HCT116 (cell line): ENCODE data around the gene CNKSR3. TPM values are rescaled to one million over a fixed set of nuclear protein-coding genes. Genes with fewer than 3 reads are reported as not detected.

Source experiments
- ATAC-seq: fragments of 200-7000 bp; cut with Tn5 transposase; 2 replicates; pipeline ENCODE4 v1.9.1; 2020; ENCODE audit warnings: mild to moderate bottlenecking, moderate library complexity
- BruUV-seq: library from RNA; stranded (reverse); fragments of 400-500 nt; replicated peaks from 2 replicates; lab custom pipeline; 2021; lab: Mats Ljungman, UMichigan
- CTCF ChIA-PET: fragments of 300-600 bp; sonication (Branson Sonifier 250); formaldehyde crosslinking; loops from one replicate; lab custom pipeline; 2021; ENCODE audit warnings: antibody characterized with exemption; lab: Charles Lee
- POLR2A ChIA-PET: fragments of 300-600, 350-600 bp; sonication (Branson Sonifier 250); formaldehyde crosslinking; loops from one replicate; lab custom pipeline; 2021; ENCODE audit warnings: antibody characterized with exemption; lab: Charles Lee
- RAD21 ChIA-PET, 2 experiments: fragments of 300-600 bp; sonication (Branson Sonifier 250); formaldehyde crosslinking; loops; one replicate each; lab custom pipeline; 2023; ENCODE audit warnings: low total read pairs in 2 of 2; ENCODE audit not compliant: uncharacterized antibody in 2 of 2, unreplicated experiment in 2 of 2, low non-redundant PET in 1 of 2; lab: Charles Lee
- DNase-seq: peaks from one replicate; pipeline ENCODE4 v3.0.0-alpha.2; 2010; ENCODE audit warnings: low read depth, low spot score
- H2AFZ ChIP-seq: fragments of 200-600 bp; shearing (Covaris generic), sonication (generic); 2 replicates; pipeline ENCODE4 v1.6.1; 2017; ENCODE audit warnings: low read depth, mixed run types, mixed read lengths, antibody characterized with exemption, low read length; ENCODE audit not compliant: poor library complexity, severe bottlenecking
- H3K27ac ChIP-seq: 2 replicates; pipeline ENCODE4 v1.5.1; 2012; ENCODE audit warnings: low read depth, low read length
- H3K27me3 ChIP-seq: fragments of 200-600 bp; sonication (generic); 2 replicates; pipeline ENCODE4 v1.6.1; 2016; ENCODE audit warnings: mixed run types, low read length, mixed read lengths; ENCODE audit not compliant: insufficient read depth
- H3K36me3 ChIP-seq, 2 experiments: fragments of 200-500 bp in 1 of 2; fragments of 200-600 bp in 1 of 2; sonication (Bioruptor generic) in 1 of 2; sonication (generic) in 1 of 2; 2 replicates each; pipeline versions ENCODE4 v1.5.1 to v1.6.1; 2014 to 2016; ENCODE audit warnings: low read length in 2 of 2, inconsistent platforms in 1 of 2, mixed read lengths in 1 of 2, mixed run types in 1 of 2; ENCODE audit not compliant: insufficient read depth in 2 of 2, control insufficient read depth in 1 of 2
- H3K4me1 ChIP-seq, 2 experiments: fragments of 200-600 bp in 1 of 2; sonication (generic) in 1 of 2; 2 replicates each; pipeline versions ENCODE4 v1.5.1 to v1.6.1; 2012 to 2017; ENCODE audit warnings: low read length in 2 of 2, inconsistent platforms in 1 of 2, mild to moderate bottlenecking in 1 of 2, mixed read lengths in 1 of 2, mixed run types in 1 of 2, moderate library complexity in 1 of 2; ENCODE audit not compliant: insufficient read depth in 2 of 2, control insufficient read depth in 1 of 2
- H3K4me2 ChIP-seq: fragments of 200-600 bp; sonication (generic); 2 replicates; pipeline ENCODE4 v1.6.1; 2017; ENCODE audit warnings: mixed run types, low read length, mixed read lengths
- H3K4me3 ChIP-seq, 2 experiments: fragments of 200-600 bp in 1 of 2; sonication (generic) in 1 of 2; replicated peaks in 1 of 2; 2 replicates each; pipeline ENCODE4 v1.5.1; 2011 to 2016; ENCODE audit warnings: low read length in 2 of 2, control low read depth in 1 of 2, low read depth in 1 of 2, mild to moderate bottlenecking in 1 of 2, mixed read lengths in 1 of 2, mixed run types in 1 of 2
- H3K79me2 ChIP-seq: fragments of 200-600 bp; sonication (generic); 2 replicates; pipeline ENCODE4 v1.6.1; 2017; ENCODE audit warnings: mild to moderate bottlenecking, mixed run types, low read length, moderate library complexity, mixed read lengths; ENCODE audit not compliant: insufficient read depth
- H3K9ac ChIP-seq: fragments of 200-600 bp; sonication (generic); 2 replicates; pipeline ENCODE4 v1.6.1; 2016; ENCODE audit warnings: low read length, mixed read lengths
- H3K9me2 ChIP-seq: fragments of 200-600 bp; sonication (generic), shearing (Covaris generic); 2 replicates; pipeline ENCODE4 v1.6.1; 2017; ENCODE audit warnings: mixed run types, mild to moderate bottlenecking, moderate library complexity; ENCODE audit not compliant: insufficient read depth
- H3K9me3 ChIP-seq, 2 experiments: fragments of 200-500 bp in 1 of 2; fragments of 200-600 bp in 1 of 2; sonication (Bioruptor generic) in 1 of 2; sonication (generic) in 1 of 2; 2 replicates each; pipeline ENCODE4 v1.6.1; 2014 to 2017; ENCODE audit warnings: low read length in 2 of 2, mixed read lengths in 2 of 2, inconsistent platforms in 1 of 2, low read depth in 1 of 2, mild to moderate bottlenecking in 1 of 2, mixed run types in 1 of 2, moderate library complexity in 1 of 2; ENCODE audit not compliant: control insufficient read depth in 1 of 2, insufficient read depth in 1 of 2
- H4K20me1 ChIP-seq: fragments of 200-600 bp; sonication (generic), shearing (Covaris generic); 2 replicates; pipeline ENCODE4 v1.6.1; 2017; ENCODE audit warnings: mixed run types, mild to moderate bottlenecking, moderate library complexity; ENCODE audit not compliant: insufficient read depth
- CBX3 ChIP-seq: IDR thresholded peaks from 2 replicates; pipeline ENCODE4 v1.6.1; 2012; ENCODE audit warnings: low read depth
- CEBPB ChIP-seq: IDR thresholded peaks from 2 replicates; pipeline ENCODE4 v1.6.1; 2012; ENCODE audit warnings: low read depth
- EGR1 ChIP-seq: IDR thresholded peaks from 2 replicates; pipeline ENCODE4 v1.6.1; 2012; ENCODE audit warnings: low read depth
- EZH2 ChIP-seq: fragments of 200-600 bp; sonication (generic); IDR thresholded peaks from 2 replicates; pipeline ENCODE4 v1.6.1; 2017; ENCODE audit warnings: antibody characterized with exemption, mixed run types
- POLR2AphosphoS5 ChIP-seq: IDR thresholded peaks from 2 replicates; pipeline ENCODE4 v1.6.1; 2011; ENCODE audit warnings: mild to moderate bottlenecking, low read depth, low read length, moderate library complexity
- SIN3A ChIP-seq: IDR thresholded peaks from 2 replicates; pipeline ENCODE4 v1.6.1; 2012; ENCODE audit warnings: low read depth
- SP1 ChIP-seq: IDR thresholded peaks from 2 replicates; pipeline ENCODE4 v1.6.1; 2012; ENCODE audit warnings: low read depth
- SRF ChIP-seq: IDR thresholded peaks from 2 replicates; pipeline ENCODE4 v1.6.1; 2012; ENCODE audit warnings: low read depth
- TCF7L2 ChIP-seq: IDR thresholded peaks from 2 replicates; pipeline ENCODE4 v1.7.0; 2011; ENCODE audit warnings: borderline replicate concordance, inconsistent platforms; ENCODE audit not compliant: insufficient read depth, insufficient read length; ENCODE audit errors: extremely low read depth
- YY1 ChIP-seq: IDR thresholded peaks from 2 replicates; pipeline ENCODE4 v1.6.1; 2011; ENCODE audit warnings: low read length, low read depth, moderate library complexity, mild to moderate bottlenecking; ENCODE audit not compliant: insufficient replicate concordance; ENCODE audit errors: extremely low read depth
- ZFX ChIP-seq: fragments of 450-650 bp; IDR thresholded peaks from 2 replicates; pipeline ENCODE4 v1.6.1; 2017
- intact Hi-C: fragments of 100-400 bp; cut with micrococcal nuclease; formaldehyde crosslinking; loops from 2 replicates; pipeline ENCODE4 v1.10.0; 2022
- total RNA-seq: library from RNA; stranded (reverse); gene quantifications from one replicate; pipeline ENCODE4 v1.2.1, GENCODE V29; 2021; ENCODE audit not compliant: unreplicated experiment
- TF ChIP-seq, protein P1 (sequence below): IDR thresholded peaks from 2 replicates; pipeline ENCODE4 v1.6.1; 2012
- TF ChIP-seq, protein P2 (sequence below), 3 experiments: fragments of 200-600 bp in 1 of 3; sonication (generic) in 1 of 3; IDR thresholded peaks in 2 of 3; conservative IDR thresholded peaks in 1 of 3; 2 replicates each; pipeline ENCODE4 v1.5.1; 2012 to 2017; ENCODE audit warnings: low read depth in 2 of 3, low read length in 2 of 3, antibody characterized with exemption in 1 of 3, borderline replicate concordance in 1 of 3, control low read depth in 1 of 3, mild to moderate bottlenecking in 1 of 3, mixed read lengths in 1 of 3, mixed run types in 1 of 3, moderate library complexity in 1 of 3; ENCODE audit not compliant: insufficient read depth in 1 of 3

Gene CNKSR3
- total RNA-seq, 1 experiment from 2014 or later, result 15.4 TPM

DNA sequence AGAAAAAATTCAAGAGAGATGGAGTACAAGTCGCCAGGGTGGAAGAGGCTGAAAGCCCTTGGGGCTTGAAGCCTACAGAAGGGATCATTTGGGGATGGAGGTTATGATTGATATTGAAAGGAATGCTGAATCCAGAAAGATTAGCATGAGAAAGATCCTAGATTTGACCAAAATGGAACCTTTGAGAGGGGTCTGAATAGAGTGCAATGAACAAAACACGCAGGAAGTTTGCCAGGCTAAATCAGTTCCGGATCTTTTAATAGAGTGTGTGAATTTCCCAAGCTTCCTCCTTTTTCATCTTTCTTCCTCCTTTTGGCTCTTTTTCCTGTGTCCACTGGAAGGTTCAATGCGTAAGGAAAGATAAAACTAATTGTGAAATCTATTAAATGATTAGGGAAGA lies 169.1 kb downstream of the CNKSR3 start:
- Histone ChIP-seq H3K79me2 (no peaks in the 10 kb centered on the region), H3K9me2 (no peaks in the 10 kb centered on the region), H3K27ac (no peak overlapping the region), H3K36me3 (no peaks in the 10 kb centered on the region), H3K27me3 (no peaks in the 10 kb centered on the region), H4K20me1 (no peaks in the 10 kb centered on the region), H3K9me3 (no peaks in the 10 kb centered on the region), H3K4me2 (no peak overlapping the region), H2AFZ (no peak overlapping the region), H3K9ac (no peak overlapping the region), H3K4me3 (no peak overlapping the region), H3K4me1 (no peaks in the 10 kb centered on the region)
- TF ChIP-seq ZFX, result no peak
- TF ChIP-seq, protein P1, sequence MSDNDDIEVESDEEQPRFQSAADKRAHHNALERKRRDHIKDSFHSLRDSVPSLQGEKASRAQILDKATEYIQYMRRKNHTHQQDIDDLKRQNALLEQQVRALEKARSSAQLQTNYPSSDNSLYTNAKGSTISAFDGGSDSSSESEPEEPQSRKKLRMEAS, result no peak
- TF ChIP-seq TCF7L2, result no peak
- TF ChIP-seq CBX3, result no peak
- no peak for TF ChIP-seq CEBPB
- TF ChIP-seq SIN3A, result no peak
- no peak for TF ChIP-seq SRF
- no peak for TF ChIP-seq SP1
- TF ChIP-seq POLR2AphosphoS5, result no peak
- TF ChIP-seq EGR1, result no peak
- TF ChIP-seq, protein P2, sequence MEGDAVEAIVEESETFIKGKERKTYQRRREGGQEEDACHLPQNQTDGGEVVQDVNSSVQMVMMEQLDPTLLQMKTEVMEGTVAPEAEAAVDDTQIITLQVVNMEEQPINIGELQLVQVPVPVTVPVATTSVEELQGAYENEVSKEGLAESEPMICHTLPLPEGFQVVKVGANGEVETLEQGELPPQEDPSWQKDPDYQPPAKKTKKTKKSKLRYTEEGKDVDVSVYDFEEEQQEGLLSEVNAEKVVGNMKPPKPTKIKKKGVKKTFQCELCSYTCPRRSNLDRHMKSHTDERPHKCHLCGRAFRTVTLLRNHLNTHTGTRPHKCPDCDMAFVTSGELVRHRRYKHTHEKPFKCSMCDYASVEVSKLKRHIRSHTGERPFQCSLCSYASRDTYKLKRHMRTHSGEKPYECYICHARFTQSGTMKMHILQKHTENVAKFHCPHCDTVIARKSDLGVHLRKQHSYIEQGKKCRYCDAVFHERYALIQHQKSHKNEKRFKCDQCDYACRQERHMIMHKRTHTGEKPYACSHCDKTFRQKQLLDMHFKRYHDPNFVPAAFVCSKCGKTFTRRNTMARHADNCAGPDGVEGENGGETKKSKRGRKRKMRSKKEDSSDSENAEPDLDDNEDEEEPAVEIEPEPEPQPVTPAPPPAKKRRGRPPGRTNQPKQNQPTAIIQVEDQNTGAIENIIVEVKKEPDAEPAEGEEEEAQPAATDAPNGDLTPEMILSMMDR (IDR thresholded peaks at IDR 0.05 in 2 of 3, conservative IDR thresholded peaks at IDR 0.05 in 1 of 3; ENCODE audit: borderline replicate concordance in 1 of 3, insufficient read depth in 1 of 3, low read depth in 2 of 3, low read length in 2 of 3), result no peak
- TF ChIP-seq EZH2, result no peak
- TF ChIP-seq YY1, result no peak
- intact Hi-C loops, result no loop called here
- no peak for ATAC-seq
- ChIA-PET RAD21 (no interaction called here), CTCF (no interaction called here), POLR2A (no interaction called here)
- no peak for DNase-seq
- no TSS peak for BruUV-seq

Other genes with a start within 250 kb of the CNKSR3 start
- 0.32 TPM for gene IPCEF1, start 153.9 kb downstream of the CNKSR3 start, total RNA-seq
- 34.6 TPM for gene SCAF8, start 222.7 kb upstream of the CNKSR3 start, total RNA-seq